ENCODE measurements around the gene C16orf96.

DNA sequence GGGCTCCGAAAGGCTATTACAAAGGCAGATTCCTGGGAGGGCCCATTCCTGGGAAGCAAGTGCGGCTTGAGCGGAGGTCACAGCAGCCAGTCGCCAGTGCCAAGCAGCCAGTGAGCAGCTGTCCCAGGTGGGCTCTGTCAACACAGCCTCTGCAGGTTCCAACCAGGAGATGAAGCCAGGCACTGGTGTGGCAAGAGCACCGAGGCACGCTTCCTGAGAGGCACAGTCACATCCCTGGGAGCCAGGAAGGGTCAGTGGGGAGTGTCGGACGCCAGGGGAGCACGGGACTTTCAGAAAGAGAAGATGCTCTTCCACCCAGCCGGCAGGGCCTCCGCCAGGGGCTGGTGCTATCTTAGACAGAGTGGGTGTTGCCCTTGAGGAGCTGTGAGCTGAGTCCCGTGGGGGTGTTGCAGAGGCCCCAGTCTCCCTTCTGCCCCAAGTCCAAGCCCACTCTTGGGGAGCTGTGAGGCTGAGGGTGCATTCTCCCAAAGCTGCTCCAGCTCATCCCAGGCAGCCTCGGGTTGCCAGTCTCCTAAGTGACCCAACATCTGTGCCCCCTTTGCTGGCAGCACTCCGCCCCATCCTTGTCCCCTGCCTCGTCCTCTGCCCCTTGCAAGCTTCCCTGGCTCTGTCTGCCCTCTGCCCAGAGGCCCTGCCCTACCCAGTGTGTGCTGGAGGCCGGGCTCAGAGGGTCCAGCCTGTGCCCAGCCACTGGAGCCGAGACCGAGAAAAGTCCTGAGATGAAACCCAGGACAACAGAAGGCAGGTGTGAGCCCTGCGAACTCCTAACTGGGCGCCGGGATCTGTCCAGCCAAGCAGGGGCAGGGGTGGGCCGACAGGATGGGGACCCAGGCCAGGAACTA, 51.9 kb downstream of the C16orf96 start:
- TF ChIP-seq CTCF (IDR thresholded peaks at IDR 0.05) (no peak), SREBF2 (IDR thresholded peaks at IDR 0.05) (no peak), POLR2A (IDR thresholded peaks at IDR 0.05; ENCODE audit: low read length) (no peak), MAX (IDR thresholded peaks at IDR 0.05) (no peak), RAD21 (conservative IDR thresholded peaks at IDR 0.05 in 1 of 2, IDR thresholded peaks at IDR 0.05 in 1 of 2) (no peak), JUN (IDR thresholded peaks at IDR 0.05) (no peak), MAFK (IDR thresholded peaks at IDR 0.05; ENCODE audit: partially characterized antibody) (no peak), CBX2 (IDR thresholded peaks at IDR 0.05; ENCODE audit: borderline replicate concordance, low read depth) (no peak)

Data from A549 (cell line).